AG09309 (cell line): ENCODE results near the gene SNX2.
"Not testable (repeated sequence)": the region's sequence is repeated elsewhere in the genome, so short reads cannot be mapped to it uniquely, and the experiment has no call there.

Experiments
- DNase-seq: peaks from one replicate; pipeline ENCODE4 v3.0.0-alpha.2; 2010; ENCODE audit warnings: low read depth
- H3K4me3 ChIP-seq: 2 replicates; pipeline ENCODE4 v1.5.1; 2011; ENCODE audit warnings: mild to moderate bottlenecking, low read depth, low read length, moderate library complexity; ENCODE audit not compliant: control insufficient read depth
- CTCF ChIP-seq: IDR thresholded peaks from 2 replicates; pipeline ENCODE4 v1.5.1; 2011; ENCODE audit warnings: mild to moderate bottlenecking, low read depth, low read length, inconsistent platforms; ENCODE audit not compliant: insufficient read depth, control insufficient read depth; ENCODE audit errors: missing control alignments

SNX2 gene

GRCh38 chr5:122756264-122756911 is 18.5 kb upstream of the SNX2 start:
- no peak for TF ChIP-seq CTCF
- H3K4me3 ChIP-seq, result no peak overlapping the region
- peak; percentile 45 for DNase-seq

GRCh38 chr5:122757285-122757684 is 17.6 kb upstream of the SNX2 start:
- H3K4me3 ChIP-seq, result no peak overlapping the region
- TF ChIP-seq CTCF, result no peak
- no peak for DNase-seq

- TF ChIP-seq CTCF, result no peak
- DNase-seq, result no peak
Observed at GRCh38 chr5:122759241-122760070, 15.4 kb upstream of the SNX2 start.

GRCh38 chr5:122760236-122760635 is 14.6 kb upstream of the SNX2 start:
- no peak for DNase-seq

More at GRCh38 chr5:122759241-122760070, 15.4 kb upstream of the SNX2 start:
- H3K4me3 ChIP-seq, result no peak overlapping the region

GRCh38 chr5:122761115-122761514 is 13.8 kb upstream of the SNX2 start:
- no peak for DNase-seq
- no peak for TF ChIP-seq CTCF
- no peak overlapping the region for H3K4me3 ChIP-seq

More at GRCh38 chr5:122760236-122760635, 14.6 kb upstream of the SNX2 start:
- no peak overlapping the region for H3K4me3 ChIP-seq
- TF ChIP-seq CTCF, result no peak

- not testable (repeated sequence) for DNase-seq, H3K4me3 ChIP-seq
Observed at GRCh38 chr5:122761896-122762295, 13.0 kb upstream of the SNX2 start.

GRCh38 chr5:122766130-122766529 is 8.8 kb upstream of the SNX2 start:
- H3K4me3 ChIP-seq, result no peak overlapping the region
- no peak for DNase-seq
- TF ChIP-seq CTCF, result no peak
